ENCODE measurements around the gene SLC4A11.

SLC4A11 gene

DNA sequence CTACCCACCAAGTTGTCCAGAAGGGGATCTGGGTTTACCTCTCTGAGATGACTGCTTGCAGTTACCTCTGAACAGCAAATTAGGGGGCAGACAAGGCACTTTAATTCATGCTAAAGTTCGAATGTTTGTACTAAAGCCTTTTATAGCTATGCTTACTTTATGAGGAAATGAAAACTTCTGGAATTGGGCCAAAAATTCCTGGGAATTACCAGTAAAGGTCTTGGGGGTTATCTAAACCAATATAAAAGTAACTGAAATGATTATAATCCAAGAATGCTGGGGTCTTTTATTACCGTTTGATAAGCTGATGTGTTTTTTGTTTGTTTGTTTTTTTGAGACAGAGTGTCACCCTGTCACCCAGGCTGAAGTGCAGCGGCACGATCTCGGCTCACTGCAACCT, 57.7 kb downstream of the SLC4A11 start:
- in situ Hi-C loops (cut with MboI; ENCODE audit: low sequenced_read_pairs, unreplicated experiment) = no loop called here

DNA sequence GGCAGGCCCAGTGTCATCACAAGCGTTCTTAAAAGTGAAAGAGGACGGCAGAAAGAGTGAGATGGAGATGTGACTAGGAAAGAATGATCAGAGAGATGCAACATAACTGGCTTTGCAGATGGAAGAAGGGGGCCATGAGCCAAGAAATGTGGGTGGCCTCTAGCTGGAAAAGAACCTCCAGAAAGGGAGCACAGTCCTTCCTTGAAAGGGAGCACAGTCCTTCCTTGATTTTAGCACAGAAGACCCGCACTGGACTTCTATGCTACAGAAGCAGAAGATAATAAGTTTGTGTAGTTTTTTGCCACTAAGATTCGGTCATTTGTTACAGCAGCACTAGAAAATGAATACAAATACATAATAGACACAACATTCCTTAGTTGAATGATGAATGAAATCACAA, 58.7 kb downstream of the SLC4A11 start:
- in situ Hi-C loops (cut with MboI; ENCODE audit: low sequenced_read_pairs, unreplicated experiment) = no loop called here
- TF ChIP-seq, protein P1, sequence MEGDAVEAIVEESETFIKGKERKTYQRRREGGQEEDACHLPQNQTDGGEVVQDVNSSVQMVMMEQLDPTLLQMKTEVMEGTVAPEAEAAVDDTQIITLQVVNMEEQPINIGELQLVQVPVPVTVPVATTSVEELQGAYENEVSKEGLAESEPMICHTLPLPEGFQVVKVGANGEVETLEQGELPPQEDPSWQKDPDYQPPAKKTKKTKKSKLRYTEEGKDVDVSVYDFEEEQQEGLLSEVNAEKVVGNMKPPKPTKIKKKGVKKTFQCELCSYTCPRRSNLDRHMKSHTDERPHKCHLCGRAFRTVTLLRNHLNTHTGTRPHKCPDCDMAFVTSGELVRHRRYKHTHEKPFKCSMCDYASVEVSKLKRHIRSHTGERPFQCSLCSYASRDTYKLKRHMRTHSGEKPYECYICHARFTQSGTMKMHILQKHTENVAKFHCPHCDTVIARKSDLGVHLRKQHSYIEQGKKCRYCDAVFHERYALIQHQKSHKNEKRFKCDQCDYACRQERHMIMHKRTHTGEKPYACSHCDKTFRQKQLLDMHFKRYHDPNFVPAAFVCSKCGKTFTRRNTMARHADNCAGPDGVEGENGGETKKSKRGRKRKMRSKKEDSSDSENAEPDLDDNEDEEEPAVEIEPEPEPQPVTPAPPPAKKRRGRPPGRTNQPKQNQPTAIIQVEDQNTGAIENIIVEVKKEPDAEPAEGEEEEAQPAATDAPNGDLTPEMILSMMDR (IDR thresholded peaks at IDR 0.05; ENCODE audit: borderline replicate concordance, control extremely low read depth, extremely low read depth, insufficient read depth, missing control alignments) = no peak
- DNase-seq (ENCODE audit: low spot score) = no peak

More for the DNA sequence above, 57.7 kb downstream of the SLC4A11 start:
- TF ChIP-seq, protein P1 (IDR thresholded peaks at IDR 0.05; ENCODE audit: borderline replicate concordance, control extremely low read depth, extremely low read depth, insufficient read depth, missing control alignments) = no peak
- DNase-seq (ENCODE audit: low spot score) = no peak

DNA sequence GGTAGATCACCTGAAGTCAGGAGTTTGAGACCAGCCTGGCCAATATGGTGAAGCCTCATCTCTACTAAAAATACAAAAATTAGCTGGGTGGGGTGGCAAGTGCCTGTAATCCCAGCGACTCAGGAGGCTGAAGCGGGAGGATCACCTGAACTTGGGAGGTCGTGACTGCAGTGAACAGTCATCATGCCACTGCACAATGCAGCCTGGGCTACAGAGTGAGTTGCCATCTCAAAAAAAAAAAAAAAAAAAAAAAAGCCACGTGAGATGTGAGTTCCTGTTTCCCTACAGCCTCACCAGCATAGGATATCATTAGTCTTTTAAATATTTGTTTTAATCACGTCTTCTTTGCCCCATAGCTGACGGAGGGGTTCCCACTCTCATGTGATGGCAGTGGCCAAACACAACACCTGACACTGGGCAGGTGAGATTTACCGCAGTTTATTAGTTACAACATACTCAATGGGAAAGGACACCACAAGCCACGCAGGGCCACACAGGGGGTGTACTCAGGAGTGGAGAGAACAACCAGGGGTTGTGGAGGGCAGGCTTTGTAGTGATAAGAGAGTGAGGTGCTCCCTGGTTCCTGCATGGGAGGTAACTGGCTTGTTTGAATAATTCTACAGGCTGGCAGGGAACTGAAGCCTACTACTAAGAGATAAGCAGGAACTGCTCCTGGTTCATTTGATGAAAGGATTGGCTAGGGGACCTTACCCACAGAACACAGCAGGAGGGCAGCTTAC, 61.1 kb downstream of the SLC4A11 start:
- TF ChIP-seq, protein P1 (IDR thresholded peaks at IDR 0.05; ENCODE audit: borderline replicate concordance, control extremely low read depth, extremely low read depth, insufficient read depth, missing control alignments) = no peak
- in situ Hi-C loops (cut with MboI; ENCODE audit: low sequenced_read_pairs, unreplicated experiment) = no loop called here
- DNase-seq (ENCODE audit: low spot score) = no peak
